ENCODE measurements around the gene TMEM11.

Gene TMEM11

GRCh38 chr17:21241564-21241963, 27.6 kb upstream of the TMEM11 start:
- DNase-seq (ENCODE audit: low spot score), result no peak
- TF ChIP-seq, protein P1, sequence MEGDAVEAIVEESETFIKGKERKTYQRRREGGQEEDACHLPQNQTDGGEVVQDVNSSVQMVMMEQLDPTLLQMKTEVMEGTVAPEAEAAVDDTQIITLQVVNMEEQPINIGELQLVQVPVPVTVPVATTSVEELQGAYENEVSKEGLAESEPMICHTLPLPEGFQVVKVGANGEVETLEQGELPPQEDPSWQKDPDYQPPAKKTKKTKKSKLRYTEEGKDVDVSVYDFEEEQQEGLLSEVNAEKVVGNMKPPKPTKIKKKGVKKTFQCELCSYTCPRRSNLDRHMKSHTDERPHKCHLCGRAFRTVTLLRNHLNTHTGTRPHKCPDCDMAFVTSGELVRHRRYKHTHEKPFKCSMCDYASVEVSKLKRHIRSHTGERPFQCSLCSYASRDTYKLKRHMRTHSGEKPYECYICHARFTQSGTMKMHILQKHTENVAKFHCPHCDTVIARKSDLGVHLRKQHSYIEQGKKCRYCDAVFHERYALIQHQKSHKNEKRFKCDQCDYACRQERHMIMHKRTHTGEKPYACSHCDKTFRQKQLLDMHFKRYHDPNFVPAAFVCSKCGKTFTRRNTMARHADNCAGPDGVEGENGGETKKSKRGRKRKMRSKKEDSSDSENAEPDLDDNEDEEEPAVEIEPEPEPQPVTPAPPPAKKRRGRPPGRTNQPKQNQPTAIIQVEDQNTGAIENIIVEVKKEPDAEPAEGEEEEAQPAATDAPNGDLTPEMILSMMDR (IDR thresholded peaks at IDR 0.05; ENCODE audit: extremely low read depth, missing control alignments), result no peak

- TF ChIP-seq, protein P1 (IDR thresholded peaks at IDR 0.05; ENCODE audit: extremely low read depth, missing control alignments), result no peak
- DNase-seq (ENCODE audit: low spot score), result no peak
Measured at GRCh38 chr17:21240369-21241055, 26.6 kb upstream of the TMEM11 start.

- DNase-seq (ENCODE audit: low spot score), result peak; percentile 59
- TF ChIP-seq, protein P1 (IDR thresholded peaks at IDR 0.05; ENCODE audit: extremely low read depth, missing control alignments), result no peak
Measured at GRCh38 chr17:21239680-21240368, 25.9 kb upstream of the TMEM11 start.

DNA sequence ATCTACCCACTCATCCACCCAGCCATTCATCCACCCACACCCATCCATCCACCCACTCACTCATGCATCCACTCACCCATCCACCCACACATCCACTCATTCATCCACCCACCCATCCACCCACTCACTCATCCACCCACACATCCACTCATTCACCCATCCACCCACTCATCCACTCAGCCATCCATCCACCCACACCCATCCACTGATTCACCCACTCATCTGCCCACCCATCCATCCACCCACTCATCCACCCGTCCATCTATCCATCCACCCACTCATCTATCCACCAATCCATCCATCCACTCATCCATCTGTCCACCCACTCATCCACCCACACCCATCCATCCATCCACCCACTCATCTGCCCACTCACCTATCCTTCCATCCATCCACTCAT, 22.0 kb upstream of the TMEM11 start:
- TF ChIP-seq, protein P1 (IDR thresholded peaks at IDR 0.05; ENCODE audit: extremely low read depth, missing control alignments), result no peak
- no peak for DNase-seq (ENCODE audit: low spot score)

GRCh38 chr17:21233581-21234347, 19.8 kb upstream of the TMEM11 start:
- no peak for DNase-seq (ENCODE audit: low spot score)
- TF ChIP-seq, protein P1 (IDR thresholded peaks at IDR 0.05; ENCODE audit: extremely low read depth, missing control alignments), result no peak

- TF ChIP-seq, protein P1 (IDR thresholded peaks at IDR 0.05; ENCODE audit: extremely low read depth, missing control alignments), result no peak
Measured at GRCh38 chr17:21232033-21232749, 18.2 kb upstream of the TMEM11 start.

More at GRCh38 chr17:21232033-21232749, 18.2 kb upstream of the TMEM11 start:
- DNase-seq (ENCODE audit: low spot score), result no peak
